ENCODE data around the gene UBR1. TPM values are rescaled to one million over a fixed set of nuclear protein-coding genes. Genes with fewer than 3 reads are reported as not detected.
"Not testable (repeated sequence)": the region's sequence is repeated elsewhere in the genome, so short reads cannot be mapped to it uniquely, and the experiment has no call there.

UBR1 gene
- total RNA-seq, 2 donors from 2014 or later: 27.2 to 28.0 TPM

DNA sequence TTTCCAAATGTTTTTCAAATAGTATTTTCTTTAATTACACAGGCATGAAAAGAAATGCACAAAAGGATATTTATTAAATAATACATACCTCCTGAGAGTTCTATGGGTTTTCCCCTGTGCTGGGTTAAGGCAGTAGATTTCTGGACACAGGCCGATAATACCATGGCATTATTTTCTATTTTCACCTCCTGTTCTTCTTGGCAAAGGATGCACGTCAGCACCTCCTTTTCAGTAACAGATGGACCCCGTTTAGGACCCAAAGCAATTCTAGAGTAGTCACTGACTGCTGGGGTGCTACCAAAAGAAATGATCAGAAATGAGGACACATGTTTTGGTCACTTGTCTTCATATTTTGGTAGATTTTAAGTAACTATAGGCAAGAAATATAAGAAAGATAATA lies 98.8 kb downstream of the UBR1 start:
- H3K27me3 ChIP-seq (replicated peaks; ENCODE audit: insufficient read depth): no peaks in the 10 kb centered on the region
- TF ChIP-seq POLR2A (IDR thresholded peaks at IDR 0.05) (no peak), POLR2AphosphoS5 (IDR thresholded peaks at IDR 0.05) (no peak)
- TF ChIP-seq, protein P1, sequence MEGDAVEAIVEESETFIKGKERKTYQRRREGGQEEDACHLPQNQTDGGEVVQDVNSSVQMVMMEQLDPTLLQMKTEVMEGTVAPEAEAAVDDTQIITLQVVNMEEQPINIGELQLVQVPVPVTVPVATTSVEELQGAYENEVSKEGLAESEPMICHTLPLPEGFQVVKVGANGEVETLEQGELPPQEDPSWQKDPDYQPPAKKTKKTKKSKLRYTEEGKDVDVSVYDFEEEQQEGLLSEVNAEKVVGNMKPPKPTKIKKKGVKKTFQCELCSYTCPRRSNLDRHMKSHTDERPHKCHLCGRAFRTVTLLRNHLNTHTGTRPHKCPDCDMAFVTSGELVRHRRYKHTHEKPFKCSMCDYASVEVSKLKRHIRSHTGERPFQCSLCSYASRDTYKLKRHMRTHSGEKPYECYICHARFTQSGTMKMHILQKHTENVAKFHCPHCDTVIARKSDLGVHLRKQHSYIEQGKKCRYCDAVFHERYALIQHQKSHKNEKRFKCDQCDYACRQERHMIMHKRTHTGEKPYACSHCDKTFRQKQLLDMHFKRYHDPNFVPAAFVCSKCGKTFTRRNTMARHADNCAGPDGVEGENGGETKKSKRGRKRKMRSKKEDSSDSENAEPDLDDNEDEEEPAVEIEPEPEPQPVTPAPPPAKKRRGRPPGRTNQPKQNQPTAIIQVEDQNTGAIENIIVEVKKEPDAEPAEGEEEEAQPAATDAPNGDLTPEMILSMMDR (IDR thresholded peaks at IDR 0.05): no peak
- H3K9me3 ChIP-seq: no peaks in the 10 kb centered on the region
- no peaks in the 10 kb centered on the region for H3K36me3 ChIP-seq
- H3K4me1 ChIP-seq (replicated peaks): no peaks in the 10 kb centered on the region
- DNase-seq (ENCODE audit: low spot score): no peak
- 94% methylated on average over 3 of the region's 3 CpGs for WGBS
- intact Hi-C loops (cut with DNase I): no loop called here
- no peak overlapping the region for H3K4me3 ChIP-seq
- no peak overlapping the region for H3K27ac ChIP-seq

DNA sequence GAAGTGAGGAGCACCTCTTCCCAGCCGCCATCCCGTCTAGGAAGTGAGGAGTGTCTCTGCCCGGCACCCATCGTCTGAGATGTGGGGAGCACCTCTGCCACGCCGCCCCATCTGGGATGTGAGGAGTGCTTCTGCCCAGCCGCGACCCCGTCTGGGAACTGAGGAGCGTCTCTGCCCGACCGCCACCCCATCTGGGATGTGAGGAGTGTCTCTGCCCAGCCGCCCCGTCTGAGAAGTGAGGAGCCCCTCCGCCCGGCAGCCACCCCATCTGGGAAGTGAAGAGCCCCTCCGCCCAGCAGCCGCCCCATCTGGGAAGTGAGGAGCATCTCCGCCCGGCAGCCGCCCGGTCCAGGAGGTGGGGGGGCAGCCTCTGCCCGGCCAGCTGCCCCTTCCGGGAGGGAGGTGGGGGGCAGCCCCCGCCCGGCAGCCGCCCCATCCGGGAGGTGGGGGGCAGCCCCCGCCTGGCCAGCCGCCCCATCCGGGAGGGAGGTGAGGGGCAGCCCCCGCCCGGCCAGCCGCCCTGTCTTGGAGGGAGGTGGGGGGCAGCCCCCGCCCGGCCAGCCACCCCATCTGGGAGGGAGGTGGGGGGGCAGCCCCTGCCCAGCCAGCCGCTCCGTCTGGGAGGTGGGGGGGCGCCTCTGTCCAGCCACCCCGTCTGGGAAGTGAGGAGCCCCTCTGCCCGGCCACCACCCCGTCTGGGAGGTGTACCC lies 100.8 kb downstream of the UBR1 start:
- H3K4me3 ChIP-seq; intact Hi-C loops (cut with DNase I): not testable (repeated sequence)

DNA sequence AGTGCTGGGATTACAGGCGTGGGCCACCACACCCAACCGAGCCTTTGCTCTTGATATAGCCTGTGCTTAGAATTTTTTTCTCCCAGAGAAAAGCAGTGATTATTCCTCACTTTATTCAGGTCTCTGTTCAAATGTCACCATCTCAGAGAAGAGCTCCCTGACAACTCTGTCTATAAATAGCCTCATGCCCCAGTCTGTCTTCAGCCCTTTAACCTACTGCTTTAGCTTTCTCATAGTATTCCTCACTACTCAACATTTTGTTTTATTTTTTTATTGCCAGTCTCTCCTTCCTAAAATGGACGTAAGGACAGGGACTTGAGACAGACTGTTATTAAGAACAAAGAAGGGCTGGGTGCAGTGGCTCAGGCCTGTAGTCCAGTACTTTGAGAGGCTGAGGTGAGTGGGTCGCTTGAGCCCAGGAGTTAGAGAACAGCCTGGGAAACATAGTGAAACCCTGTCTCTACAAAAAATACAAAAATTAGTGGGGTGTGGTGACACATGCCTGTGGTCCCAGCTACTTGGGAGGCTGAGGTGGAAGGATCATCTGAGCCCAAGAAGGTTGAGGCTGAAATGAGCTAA lies 106.5 kb downstream of the UBR1 start:
- Histone ChIP-seq H3K4me1 (replicated peaks) (no peaks in the 10 kb centered on the region), H3K27me3 (replicated peaks; ENCODE audit: insufficient read depth) (no peaks in the 10 kb centered on the region), H3K27ac (no peak overlapping the region), H3K9me3 (no peaks in the 10 kb centered on the region), H3K4me3 (no peak overlapping the region), H3K36me3 (no peaks in the 10 kb centered on the region)
- TF ChIP-seq, protein P1 (IDR thresholded peaks at IDR 0.05): no peak
- TF ChIP-seq POLR2A (IDR thresholded peaks at IDR 0.05) (no peak), POLR2AphosphoS5 (IDR thresholded peaks at IDR 0.05) (no peak)
- intact Hi-C loops (cut with DNase I): no loop called here
- 90% methylated on average over 4 of the region's 4 CpGs for WGBS
- DNase-seq (ENCODE audit: low spot score): no peak

More for the DNA sequence above, 100.8 kb downstream of the UBR1 start:
- WGBS: 94% methylated on average over 25 of the region's 42 CpGs
- DNase-seq (ENCODE audit: low spot score); H3K9me3 ChIP-seq; H3K4me1 ChIP-seq (replicated peaks); H3K27me3 ChIP-seq (replicated peaks; ENCODE audit: insufficient read depth); H3K36me3 ChIP-seq; H3K27ac ChIP-seq: not testable (repeated sequence)

DNA sequence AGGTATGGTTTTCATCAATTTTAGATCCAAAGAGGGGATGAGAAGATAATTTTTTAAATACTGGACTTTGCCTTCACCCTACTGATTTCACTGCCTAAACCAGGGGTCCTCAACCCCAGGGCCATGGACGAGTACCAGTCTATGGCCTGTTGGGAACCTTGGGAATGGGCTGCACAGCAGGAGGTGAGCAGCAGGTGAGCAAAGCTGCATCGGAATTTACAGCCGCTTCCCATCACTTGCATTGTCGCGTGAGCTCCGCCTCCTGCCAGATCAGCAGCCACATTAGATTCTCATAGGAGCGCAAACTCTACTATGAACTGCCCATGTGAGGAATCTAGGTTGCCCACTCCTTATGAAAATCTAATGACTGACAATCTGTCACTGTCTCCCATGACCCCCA lies 109.0 kb downstream of the UBR1 start:
- TF ChIP-seq POLR2AphosphoS5 (IDR thresholded peaks at IDR 0.05) (no peak), POLR2A (IDR thresholded peaks at IDR 0.05) (no peak)
- TF ChIP-seq, protein P1 (IDR thresholded peaks at IDR 0.05): no peak
- intact Hi-C loops (cut with DNase I): no loop called here
- no peak for DNase-seq (ENCODE audit: low spot score)
- Histone ChIP-seq H3K27me3 (replicated peaks; ENCODE audit: insufficient read depth) (no peaks in the 10 kb centered on the region), H3K27ac (no peak overlapping the region), H3K4me3 (no peak overlapping the region), H3K36me3 (no peaks in the 10 kb centered on the region), H3K4me1 (replicated peaks) (no peaks in the 10 kb centered on the region), H3K9me3 (no peaks in the 10 kb centered on the region)
- 90% methylated on average over 7 of the region's 7 CpGs for WGBS

DNA sequence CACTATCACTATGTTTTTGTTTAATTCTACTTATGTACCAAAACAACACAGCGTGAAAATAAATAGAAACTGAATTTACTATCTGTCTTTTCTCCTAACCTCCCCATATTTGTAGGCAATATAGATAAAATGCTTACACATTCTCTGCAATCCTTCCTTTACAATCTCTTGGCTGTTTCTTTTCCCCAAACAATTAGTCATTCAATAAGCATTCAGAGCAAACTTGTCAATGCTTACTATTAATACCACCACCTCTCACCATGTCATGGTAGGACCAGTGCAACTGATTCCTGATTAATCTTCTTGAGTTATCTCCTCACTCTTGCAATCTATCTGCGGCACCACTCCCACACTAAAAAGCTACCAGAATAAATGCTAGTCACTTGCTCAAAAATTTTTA lies 111.3 kb downstream of the UBR1 start:
- Histone ChIP-seq H3K27me3 (replicated peaks; ENCODE audit: insufficient read depth) (no peaks in the 10 kb centered on the region), H3K36me3 (no peaks in the 10 kb centered on the region), H3K4me3 (no peak overlapping the region), H3K4me1 (replicated peaks) (no peaks in the 10 kb centered on the region), H3K27ac (no peak overlapping the region), H3K9me3 (no peaks in the 10 kb centered on the region)
- DNase-seq (ENCODE audit: low spot score): no peak
- intact Hi-C loops (cut with DNase I): no loop called here
- 99% methylated on average over 2 of the region's 2 CpGs for WGBS
- TF ChIP-seq POLR2AphosphoS5 (IDR thresholded peaks at IDR 0.05): no peak

DNA sequence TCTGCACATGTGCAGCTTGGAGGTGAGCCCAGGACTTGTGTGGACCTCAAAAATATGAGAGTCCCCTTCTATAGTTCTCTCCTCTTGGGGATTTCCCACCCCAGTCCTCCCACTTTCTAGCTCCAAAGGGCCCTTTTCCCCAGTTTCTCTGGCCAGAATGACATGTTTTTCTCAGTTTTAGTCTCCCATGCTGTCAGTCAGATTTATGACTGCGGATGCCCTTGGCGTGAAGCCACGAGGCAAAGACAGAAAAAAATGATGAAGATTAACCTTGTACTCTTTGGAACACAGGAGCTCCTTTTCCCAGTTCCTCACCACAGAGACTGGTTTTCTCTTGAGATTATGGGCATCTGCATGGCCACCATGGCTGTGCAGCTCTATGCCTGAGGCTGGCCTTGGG lies 113.2 kb downstream of the UBR1 start:
- 49% methylated on average over 3 of the region's 3 CpGs for WGBS
- DNase-seq (ENCODE audit: low spot score): no peak
- intact Hi-C loops (cut with DNase I): no loop called here
- H3K36me3 ChIP-seq: no peaks in the 10 kb centered on the region
- TF ChIP-seq POLR2A (IDR thresholded peaks at IDR 0.05): no peak
- TF ChIP-seq POLR2AphosphoS5 (IDR thresholded peaks at IDR 0.05): no peak
- TF ChIP-seq, protein P1 (IDR thresholded peaks at IDR 0.05): no peak
- H3K4me3 ChIP-seq: no peak overlapping the region
- H3K27ac ChIP-seq: no peak overlapping the region
- H3K9me3 ChIP-seq: no peaks in the 10 kb centered on the region
- H3K4me1 ChIP-seq (replicated peaks): no peaks in the 10 kb centered on the region
- H3K27me3 ChIP-seq (replicated peaks; ENCODE audit: insufficient read depth): no peaks in the 10 kb centered on the region

All from prostate gland (tissue), 2 donors.